ENCODE results near the gene ZSCAN10. TPM values are rescaled to one million over a fixed set of nuclear protein-coding genes. Genes with fewer than 3 reads are reported as not detected.
"Not testable (repeated sequence)": the region's sequence is repeated elsewhere in the genome, so short reads cannot be mapped to it uniquely, and the experiment has no call there.

Gene ZSCAN10
- total RNA-seq, 1 experiment from 2014 or later, result not detected

DNA sequence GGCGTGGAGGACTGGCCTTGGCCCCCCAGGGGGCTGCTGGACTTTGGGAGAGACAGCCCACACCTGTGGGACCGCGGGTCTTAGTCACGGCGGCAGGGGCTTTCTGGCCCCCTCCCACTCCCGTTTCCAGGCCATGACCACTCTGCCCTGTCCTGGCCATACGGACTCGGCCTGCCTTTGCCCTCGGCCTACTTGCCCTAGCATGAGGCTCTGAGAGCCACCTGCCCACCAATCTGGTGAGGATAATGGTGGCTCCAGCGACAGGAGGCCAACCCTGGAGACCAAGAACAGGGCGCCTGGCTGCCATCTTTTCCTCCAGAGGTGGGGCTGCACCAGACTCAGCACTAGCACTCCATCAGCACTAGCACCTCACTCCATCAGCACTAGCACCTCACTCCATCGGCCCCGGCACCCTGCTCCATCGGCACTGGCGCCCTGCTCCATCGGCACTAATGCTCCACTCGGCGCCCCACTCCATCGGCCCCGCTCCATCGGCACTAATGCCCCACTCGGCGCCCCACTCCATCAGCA, 42.8 kb upstream of the ZSCAN10 start:
- POLR2A ChIA-PET (ENCODE audit: unreplicated experiment), result no interaction called here
- Histone ChIP-seq H3K79me2 (ENCODE audit: low read length) (no peaks in the 10 kb centered on the region), H3K9me3 (ENCODE audit: low read length) (no peaks in the 10 kb centered on the region), H3K9me2 (replicated peaks; ENCODE audit: low read length) (no peaks in the 10 kb centered on the region), H3K4me1 (ENCODE audit: insufficient read depth, low read length) (no peaks in the 10 kb centered on the region), H4K20me1 (ENCODE audit: low read length) (no peaks in the 10 kb centered on the region), H3K4me2 (ENCODE audit: low read length) (no peak overlapping the region), H3K36me3 (ENCODE audit: low read depth, low read length) (no peaks in the 10 kb centered on the region), H2AFZ (ENCODE audit: low read length) (no peak overlapping the region), H3K27ac (ENCODE audit: low read length) (no peak overlapping the region), H3K9ac (ENCODE audit: low read length) (no peak overlapping the region), H3K4me3 (ENCODE audit: low read length) (no peak overlapping the region), H3F3A (ENCODE audit: low read length, unreplicated experiment) (no peaks in the 10 kb centered on the region), H3K27me3 (ENCODE audit: low read length) (no peaks in the 10 kb centered on the region)
- CTCF ChIA-PET, result no interaction called here
- DNase-seq (no peak), ATAC-seq (no peak)
- intact Hi-C loops (cut with micrococcal nuclease), result no loop called here
- no TSS peak for BruUV-seq (replicated peaks)
- TF ChIP-seq CTCF (conservative IDR thresholded peaks at IDR 0.05; ENCODE audit: low read depth, low read length) (no peak), EZH2phosphoT487 (IDR thresholded peaks at IDR 0.05; ENCODE audit: borderline replicate concordance, low read length) (no peak), EZH2 (IDR thresholded peaks at IDR 0.05; ENCODE audit: low read length, unreplicated experiment) (no peak)

DNA sequence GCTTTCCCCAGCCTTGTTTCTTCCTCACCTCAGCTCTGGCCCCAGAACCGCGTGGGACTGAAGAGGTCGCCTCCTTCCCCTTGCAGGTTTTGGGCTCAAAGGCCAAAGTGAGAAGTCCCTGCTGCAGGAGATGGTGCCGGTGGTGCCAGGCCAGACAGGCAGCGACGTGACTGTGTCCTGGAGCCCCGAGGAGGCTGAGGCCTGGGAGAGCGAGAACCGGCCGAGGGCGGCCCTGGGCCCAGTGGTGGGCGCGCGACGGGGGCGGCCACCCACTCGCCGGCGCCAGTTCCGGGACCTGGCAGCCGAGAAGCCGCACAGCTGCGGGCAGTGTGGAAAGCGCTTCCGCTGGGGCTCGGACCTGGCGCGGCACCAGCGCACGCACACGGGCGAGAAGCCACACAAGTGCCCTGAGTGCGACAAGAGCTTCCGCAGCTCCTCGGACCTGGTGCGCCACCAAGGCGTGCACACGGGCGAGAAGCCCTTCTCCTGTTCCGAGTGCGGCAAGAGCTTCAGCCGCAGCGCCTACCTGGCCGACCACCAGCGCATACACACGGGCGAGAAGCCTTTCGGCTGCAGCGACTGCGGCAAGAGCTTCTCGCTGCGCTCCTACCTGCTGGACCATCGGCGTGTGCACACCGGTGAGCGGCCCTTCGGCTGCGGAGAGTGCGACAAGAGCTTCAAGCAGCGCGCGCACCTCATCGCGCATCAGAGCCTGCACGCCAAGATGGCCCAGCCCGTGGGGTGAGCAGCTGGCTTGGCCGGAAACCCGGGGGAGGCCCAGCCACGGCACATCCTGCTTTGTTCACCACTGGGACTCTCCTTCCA, 41.7 kb upstream of the ZSCAN10 start:
- no peaks in the 10 kb centered on the region for H3K9me3 ChIP-seq (ENCODE audit: low read length)
- no TSS peak for BruUV-seq (replicated peaks)
- CTCF ChIA-PET, result no interaction called here
- H3K9ac ChIP-seq (ENCODE audit: low read length), result no peak overlapping the region
- H3K27me3 ChIP-seq (ENCODE audit: low read length), result no peaks in the 10 kb centered on the region
- no peak overlapping the region for H2AFZ ChIP-seq (ENCODE audit: low read length)
- intact Hi-C loops (cut with micrococcal nuclease), result no loop called here
- H3K4me3 ChIP-seq (ENCODE audit: low read length), result no peak overlapping the region
- no peak overlapping the region for H3K4me2 ChIP-seq (ENCODE audit: low read length)
- TF ChIP-seq EZH2 (IDR thresholded peaks at IDR 0.05; ENCODE audit: low read length, unreplicated experiment) (no peak), EZH2phosphoT487 (IDR thresholded peaks at IDR 0.05; ENCODE audit: borderline replicate concordance, low read length) (no peak)
- no peak overlapping the region for H3K27ac ChIP-seq (ENCODE audit: low read length)
- DNase-seq (no peak), ATAC-seq (no peak)
- peaks cover 4% of the 10 kb centered on the region for H3K79me2 ChIP-seq (ENCODE audit: low read length)
- H4K20me1 ChIP-seq (ENCODE audit: low read length), result no peaks in the 10 kb centered on the region
- H3K9me2 ChIP-seq (replicated peaks; ENCODE audit: low read length), result no peaks in the 10 kb centered on the region
- H3F3A ChIP-seq (ENCODE audit: low read length, unreplicated experiment), result no peaks in the 10 kb centered on the region
- H3K36me3 ChIP-seq (ENCODE audit: low read depth, low read length), result no peaks in the 10 kb centered on the region
- peaks cover 4% of the 10 kb centered on the region; the same call in 1 of the 2 replicates for H3K4me1 ChIP-seq (ENCODE audit: insufficient read depth, low read length)
- POLR2A ChIA-PET (ENCODE audit: unreplicated experiment), result no interaction called here

- H3K4me3 ChIP-seq (ENCODE audit: low read length); ATAC-seq; H3K9ac ChIP-seq (ENCODE audit: low read length); H3K36me3 ChIP-seq (ENCODE audit: low read depth, low read length); intact Hi-C loops (cut with micrococcal nuclease); H3K9me3 ChIP-seq (ENCODE audit: low read length); DNase-seq; H3K4me1 ChIP-seq (ENCODE audit: insufficient read depth, low read length); H3K27me3 ChIP-seq (ENCODE audit: low read length); H4K20me1 ChIP-seq (ENCODE audit: low read length); H3K27ac ChIP-seq (ENCODE audit: low read length); H3F3A ChIP-seq (ENCODE audit: low read length, unreplicated experiment); H2AFZ ChIP-seq (ENCODE audit: low read length); H3K9me2 ChIP-seq (replicated peaks; ENCODE audit: low read length); H3K4me2 ChIP-seq (ENCODE audit: low read length); POLR2A ChIA-PET (ENCODE audit: unreplicated experiment); BruUV-seq (replicated peaks); CTCF ChIA-PET: not testable (repeated sequence)
- peaks cover 13% of the 10 kb centered on the region for H3K79me2 ChIP-seq (ENCODE audit: low read length)
These were observed 40.5 kb upstream of the ZSCAN10 start for GRCh38 chr16:3139561-3139960.

Measured in PC-3 (cell line).